Coronary artery (tissue), 2 donors: ENCODE results near the gene ADARB2.

Experiments used
- DNase-seq: peaks from one replicate; pipeline ENCODE4 v3.0.0-alpha.2; 2017; ENCODE audit warnings: low spot score
- H3K27ac ChIP-seq, 2 donors: fragments of 200-600 bp; sonication (generic); one replicate each; pipeline ENCODE4 v1.5.1; 2016 to 2019
- H3K4me3 ChIP-seq: fragments of 200-600 bp; sonication (generic); 2 replicates; pipeline ENCODE4 v1.5.1; 2016; ENCODE audit warnings: mild to moderate bottlenecking, moderate library complexity
- CTCF ChIP-seq: fragments of 200-600 bp; sonication (generic); IDR thresholded peaks from one replicate; pipeline ENCODE4 v1.5.1; 2019; ENCODE audit warnings: antibody characterized with exemption

Gene ADARB2

GRCh38 chr10:1706711-1707110, 30.6 kb downstream of the ADARB2 start:
- Histone ChIP-seq H3K27ac (no peak overlapping the region), H3K4me3 (no peak overlapping the region)
- DNase-seq = peak; percentile 9
- TF ChIP-seq CTCF = no peak

- DNase-seq = peak; percentile 2
- Histone ChIP-seq H3K4me3 (no peak overlapping the region), H3K27ac (no peak overlapping the region)
- no peak for TF ChIP-seq CTCF
These were observed 31.1 kb downstream of the ADARB2 start for GRCh38 chr10:1706256-1706655.

DNA sequence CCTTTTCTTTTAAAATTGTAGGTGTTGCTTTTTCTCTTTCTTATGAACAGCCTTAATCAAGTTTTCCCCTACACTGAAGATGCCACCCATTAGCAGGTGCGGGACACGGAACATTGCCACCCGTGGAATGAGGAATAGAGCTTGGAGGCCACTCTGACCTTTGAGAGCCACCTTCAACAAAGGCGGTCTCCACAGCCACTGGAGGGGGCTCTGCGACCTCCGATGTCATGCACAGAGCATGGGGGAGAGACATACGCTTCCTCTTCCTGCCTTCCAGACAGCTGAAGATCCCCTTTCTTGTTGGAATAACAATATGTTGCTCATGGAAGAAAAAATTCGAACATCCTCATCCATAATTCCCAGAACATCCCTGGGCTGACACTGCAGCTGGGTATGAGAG, 39.1 kb downstream of the ADARB2 start:
- no peak for DNase-seq
- no peak overlapping the region for H3K27ac ChIP-seq
- H3K4me3 ChIP-seq = no peak overlapping the region
- TF ChIP-seq CTCF = no peak

DNA sequence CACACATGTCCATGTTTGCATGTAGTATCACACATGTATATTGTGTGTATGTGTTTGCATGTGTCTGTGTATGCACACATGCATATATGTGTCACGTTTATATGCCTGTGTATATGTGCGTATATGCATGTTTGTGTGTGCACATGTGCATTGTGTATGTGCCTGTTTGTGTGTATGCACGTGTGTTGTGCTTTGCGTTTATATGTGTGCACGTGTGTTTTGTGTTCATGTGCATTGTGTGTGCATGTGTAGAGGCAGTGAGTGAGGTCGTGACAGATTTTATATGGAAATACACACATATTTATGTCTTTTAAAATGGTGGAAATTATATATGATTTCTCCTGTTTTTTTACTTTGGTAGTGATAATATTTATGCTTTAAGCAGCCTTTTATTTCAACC, 41.2 kb downstream of the ADARB2 start:
- TF ChIP-seq CTCF = no peak
- Histone ChIP-seq H3K27ac (no peak overlapping the region), H3K4me3 (no peak overlapping the region)
- DNase-seq = no peak

DNA sequence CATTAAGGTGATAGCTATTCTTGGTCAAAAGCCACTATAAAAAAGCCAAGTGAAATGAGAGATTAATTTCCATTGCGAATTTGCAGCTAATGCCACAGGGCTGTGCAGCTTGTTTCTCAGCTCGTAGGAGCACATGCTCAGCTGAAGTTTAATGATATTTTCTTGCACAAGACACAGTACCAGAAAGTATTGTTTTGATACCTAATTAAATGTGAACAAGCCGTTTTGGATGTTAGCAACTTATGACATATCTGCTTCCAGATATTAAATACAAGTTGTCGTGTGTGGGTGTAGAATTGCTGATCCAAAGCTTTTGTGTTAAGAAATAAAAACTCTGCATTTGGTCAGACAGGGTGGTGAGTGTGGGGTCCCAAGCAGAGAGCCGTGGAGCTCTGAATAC, 47.2 kb downstream of the ADARB2 start:
- Histone ChIP-seq H3K27ac (no peak overlapping the region), H3K4me3 (no peak overlapping the region)
- DNase-seq = no peak
- no peak for TF ChIP-seq CTCF

- no peak overlapping the region for H3K27ac ChIP-seq
- TF ChIP-seq CTCF = no peak
- no peak for DNase-seq
- H3K4me3 ChIP-seq = no peak overlapping the region
These were observed 48.8 kb downstream of the ADARB2 start for GRCh38 chr10:1688531-1688930.

GRCh38 chr10:1687623-1688150, 49.6 kb downstream of the ADARB2 start:
- H3K4me3 ChIP-seq = no peak overlapping the region

More at GRCh38 chr10:1687623-1688150, 49.6 kb downstream of the ADARB2 start:
- DNase-seq = no peak
- H3K27ac ChIP-seq = no peak overlapping the region
- TF ChIP-seq CTCF = no peak
